ENCODE results near the gene AFF1.

- no peak for TF ChIP-seq POLR2AphosphoS5 (IDR thresholded peaks at IDR 0.05; ENCODE audit: low read depth, low read length)
- no peak for TF ChIP-seq POLR2A (IDR thresholded peaks at IDR 0.05; ENCODE audit: low read depth, low read length)
These were observed 6.9 kb upstream of the AFF1 start for GRCh38 chr4:86927843-86928395.

All from GM12892 (cell line).